ENCODE results near the gene COX8C.

DNA sequence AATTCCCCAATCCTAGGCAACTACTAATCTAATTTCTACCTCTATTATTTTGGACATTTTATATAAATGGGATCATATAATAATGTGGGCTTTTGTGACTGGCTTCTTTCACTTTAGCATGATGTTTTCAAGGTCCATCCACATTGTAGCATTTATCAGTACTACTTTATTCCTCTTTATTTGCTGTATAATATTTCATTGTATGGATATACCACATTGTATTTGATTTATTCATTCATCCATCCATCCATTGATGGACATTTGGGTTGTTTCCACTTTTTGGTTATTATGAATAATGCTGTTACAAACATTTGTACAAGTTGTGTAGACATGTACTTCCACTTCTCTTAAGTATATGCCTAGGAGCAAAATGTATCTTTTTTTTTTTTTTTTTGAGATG lies 31.4 kb upstream of the COX8C start:
- TF ChIP-seq, protein P1, sequence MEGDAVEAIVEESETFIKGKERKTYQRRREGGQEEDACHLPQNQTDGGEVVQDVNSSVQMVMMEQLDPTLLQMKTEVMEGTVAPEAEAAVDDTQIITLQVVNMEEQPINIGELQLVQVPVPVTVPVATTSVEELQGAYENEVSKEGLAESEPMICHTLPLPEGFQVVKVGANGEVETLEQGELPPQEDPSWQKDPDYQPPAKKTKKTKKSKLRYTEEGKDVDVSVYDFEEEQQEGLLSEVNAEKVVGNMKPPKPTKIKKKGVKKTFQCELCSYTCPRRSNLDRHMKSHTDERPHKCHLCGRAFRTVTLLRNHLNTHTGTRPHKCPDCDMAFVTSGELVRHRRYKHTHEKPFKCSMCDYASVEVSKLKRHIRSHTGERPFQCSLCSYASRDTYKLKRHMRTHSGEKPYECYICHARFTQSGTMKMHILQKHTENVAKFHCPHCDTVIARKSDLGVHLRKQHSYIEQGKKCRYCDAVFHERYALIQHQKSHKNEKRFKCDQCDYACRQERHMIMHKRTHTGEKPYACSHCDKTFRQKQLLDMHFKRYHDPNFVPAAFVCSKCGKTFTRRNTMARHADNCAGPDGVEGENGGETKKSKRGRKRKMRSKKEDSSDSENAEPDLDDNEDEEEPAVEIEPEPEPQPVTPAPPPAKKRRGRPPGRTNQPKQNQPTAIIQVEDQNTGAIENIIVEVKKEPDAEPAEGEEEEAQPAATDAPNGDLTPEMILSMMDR (IDR thresholded peaks at IDR 0.05), result no peak
- TF ChIP-seq ZFX (IDR thresholded peaks at IDR 0.05; ENCODE audit: borderline replicate concordance), result no peak

Data from 22Rv1 (cell line).